ENCODE data around the gene AGO3.
"Not testable (repeated sequence)": the region's sequence is repeated elsewhere in the genome, so short reads cannot be mapped to it uniquely, and the experiment has no call there.

Gene AGO3

GRCh38 chr1:35988237-35988636 lies 57.3 kb downstream of the AGO3 start:
- Mint-ChIP-seq H3K36me3 (ENCODE audit: insufficient read depth) (peaks cover 25% of the 10 kb centered on the region), H3K27me3 (no peaks in the 10 kb centered on the region)

GRCh38 chr1:36006941-36007500 lies 76.1 kb downstream of the AGO3 start:
- no peaks in the 10 kb centered on the region for H3K9me3 Mint-ChIP-seq
- H3K27ac Mint-ChIP-seq, result no peak overlapping the region
- no peaks in the 10 kb centered on the region for H3K4me1 Mint-ChIP-seq (ENCODE audit: low read depth in 2 of 2)
- ATAC-seq (replicated peaks) (no peak), DNase-seq (no peak)
- H3K27me3 Mint-ChIP-seq, result no peaks in the 10 kb centered on the region
- H3K36me3 Mint-ChIP-seq (ENCODE audit: insufficient read depth), result peaks cover 37% of the 10 kb centered on the region
- no peak overlapping the region for H3K4me3 Mint-ChIP-seq

More at GRCh38 chr1:35988237-35988636, 57.3 kb downstream of the AGO3 start:
- Mint-ChIP-seq H3K9me3 (no peaks in the 10 kb centered on the region), H3K4me3 (no peak overlapping the region), H3K27ac (no peak overlapping the region), H3K4me1 (ENCODE audit: low read depth in 2 of 2) (no peaks in the 10 kb centered on the region)
- ATAC-seq (replicated peaks), result no peak
- DNase-seq, result no peak

- H3K4me1 Mint-ChIP-seq (ENCODE audit: low read depth in 2 of 2), result no peaks in the 10 kb centered on the region
- ATAC-seq (replicated peaks) (no peak), DNase-seq (no peak)
- peak overlapping the region in 1 of 2 donors; percentile 41 for H3K27ac Mint-ChIP-seq
- H3K4me3 Mint-ChIP-seq, result no peak overlapping the region
- peaks cover 35% of the 10 kb centered on the region for H3K36me3 Mint-ChIP-seq (ENCODE audit: insufficient read depth)
- H3K9me3 Mint-ChIP-seq, result no peaks in the 10 kb centered on the region
- H3K27me3 Mint-ChIP-seq, result no peaks in the 10 kb centered on the region
Observed at GRCh38 chr1:36007741-36008140, 76.8 kb downstream of the AGO3 start.

- H3K36me3 Mint-ChIP-seq (ENCODE audit: insufficient read depth), result peaks cover 41% of the 10 kb centered on the region
- H3K4me1 Mint-ChIP-seq (ENCODE audit: low read depth in 2 of 2), result no peaks in the 10 kb centered on the region
- no peak for ATAC-seq (replicated peaks)
- H3K9me3 Mint-ChIP-seq, result no peaks in the 10 kb centered on the region
- no peak for DNase-seq
- H3K27ac Mint-ChIP-seq, result peak overlapping the region in 1 of 2 donors; percentile 41
- no peak overlapping the region for H3K4me3 Mint-ChIP-seq
- no peaks in the 10 kb centered on the region for H3K27me3 Mint-ChIP-seq
Observed at GRCh38 chr1:36008546-36009197, 77.8 kb downstream of the AGO3 start.

GRCh38 chr1:36014722-36015220 lies 83.9 kb downstream of the AGO3 start:
- H3K27me3 Mint-ChIP-seq, result no peaks in the 10 kb centered on the region
- no peak overlapping the region for H3K27ac Mint-ChIP-seq
- no peaks in the 10 kb centered on the region for H3K4me1 Mint-ChIP-seq (ENCODE audit: low read depth in 2 of 2)
- no peaks in the 10 kb centered on the region for H3K9me3 Mint-ChIP-seq
- DNase-seq, result no peak
- no peak for ATAC-seq (replicated peaks)
- H3K36me3 Mint-ChIP-seq (ENCODE audit: insufficient read depth), result peaks cover 53% of the 10 kb centered on the region
- H3K4me3 Mint-ChIP-seq, result no peak overlapping the region

GRCh38 chr1:36016686-36017085 lies 85.8 kb downstream of the AGO3 start:
- H3K27ac Mint-ChIP-seq, result no peak overlapping the region
- no peaks in the 10 kb centered on the region for H3K27me3 Mint-ChIP-seq
- ATAC-seq (replicated peaks) (no peak), DNase-seq (no peak)
- no peaks in the 10 kb centered on the region for H3K9me3 Mint-ChIP-seq
- H3K36me3 Mint-ChIP-seq (ENCODE audit: insufficient read depth), result peaks cover 52% of the 10 kb centered on the region
- H3K4me3 Mint-ChIP-seq, result no peak overlapping the region
- H3K4me1 Mint-ChIP-seq (ENCODE audit: low read depth in 2 of 2), result no peaks in the 10 kb centered on the region

- Mint-ChIP-seq H3K9me3 (no peaks in the 10 kb centered on the region), H3K27ac (peak overlapping the region; percentile 26 to 62), H3K4me3 (no peak overlapping the region), H3K36me3 (ENCODE audit: insufficient read depth) (peaks cover 17% of the 10 kb centered on the region), H3K27me3 (no peaks in the 10 kb centered on the region), H3K4me1 (ENCODE audit: low read depth in 2 of 2) (no peaks in the 10 kb centered on the region)
- no peak for DNase-seq
- peak; percentile 73 for ATAC-seq (replicated peaks)
Observed at GRCh38 chr1:36023098-36023769, 92.3 kb downstream of the AGO3 start.

GRCh38 chr1:36024024-36024423 lies 93.1 kb downstream of the AGO3 start:
- H3K27me3 Mint-ChIP-seq; H3K4me3 Mint-ChIP-seq; DNase-seq; ATAC-seq (replicated peaks); H3K9me3 Mint-ChIP-seq; H3K4me1 Mint-ChIP-seq (ENCODE audit: low read depth in 2 of 2): not testable (repeated sequence)
- H3K27ac Mint-ChIP-seq, result peak overlapping the region; percentile 26 to 62
- H3K36me3 Mint-ChIP-seq (ENCODE audit: insufficient read depth), result peaks cover 19% of the 10 kb centered on the region

GRCh38 chr1:36024847-36025246 lies 93.9 kb downstream of the AGO3 start:
- Mint-ChIP-seq H3K27me3 (no peaks in the 10 kb centered on the region), H3K9me3 (no peaks in the 10 kb centered on the region), H3K4me1 (ENCODE audit: low read depth in 2 of 2) (no peaks in the 10 kb centered on the region), H3K36me3 (ENCODE audit: insufficient read depth) (peaks cover 22% of the 10 kb centered on the region), H3K4me3 (no peak overlapping the region), H3K27ac (no peak overlapping the region)
- DNase-seq (no peak), ATAC-seq (replicated peaks) (no peak)

- Mint-ChIP-seq H3K36me3 (ENCODE audit: insufficient read depth) (peaks cover 33% of the 10 kb centered on the region), H3K9me3 (no peaks in the 10 kb centered on the region), H3K4me3 (no peak overlapping the region), H3K27me3 (no peaks in the 10 kb centered on the region), H3K4me1 (ENCODE audit: low read depth in 2 of 2) (no peaks in the 10 kb centered on the region), H3K27ac (no peak overlapping the region)
- ATAC-seq (replicated peaks), result no peak
- DNase-seq, result no peak
Observed at GRCh38 chr1:36027766-36028165, 96.9 kb downstream of the AGO3 start.

GRCh38 chr1:36031441-36031840 lies 100.5 kb downstream of the AGO3 start:
- Mint-ChIP-seq H3K27me3 (no peaks in the 10 kb centered on the region), H3K36me3 (ENCODE audit: insufficient read depth) (peaks cover 56% of the 10 kb centered on the region), H3K9me3 (no peaks in the 10 kb centered on the region), H3K27ac (peak overlapping the region; percentile 29 to 66), H3K4me1 (ENCODE audit: low read depth in 2 of 2) (no peaks in the 10 kb centered on the region), H3K4me3 (no peak overlapping the region)
- ATAC-seq (replicated peaks) (no peak), DNase-seq (no peak)

GRCh38 chr1:36034692-36035091 lies 103.8 kb downstream of the AGO3 start:
- DNase-seq (no peak), ATAC-seq (replicated peaks) (no peak)
- Mint-ChIP-seq H3K36me3 (ENCODE audit: insufficient read depth) (peaks cover 52% of the 10 kb centered on the region), H3K27me3 (no peaks in the 10 kb centered on the region), H3K27ac (no peak overlapping the region), H3K4me3 (no peak overlapping the region), H3K9me3 (no peaks in the 10 kb centered on the region), H3K4me1 (ENCODE audit: low read depth in 2 of 2) (no peaks in the 10 kb centered on the region)

GRCh38 chr1:36035154-36035553 lies 104.2 kb downstream of the AGO3 start:
- peaks cover 57% of the 10 kb centered on the region for H3K36me3 Mint-ChIP-seq (ENCODE audit: insufficient read depth)
- H3K4me1 Mint-ChIP-seq (ENCODE audit: low read depth in 2 of 2), result no peaks in the 10 kb centered on the region
- ATAC-seq (replicated peaks) (no peak), DNase-seq (no peak)
- no peak overlapping the region for H3K4me3 Mint-ChIP-seq
- H3K9me3 Mint-ChIP-seq, result no peaks in the 10 kb centered on the region
- H3K27ac Mint-ChIP-seq, result no peak overlapping the region
- H3K27me3 Mint-ChIP-seq, result no peaks in the 10 kb centered on the region

GRCh38 chr1:36040238-36040637 lies 109.3 kb downstream of the AGO3 start:
- no peaks in the 10 kb centered on the region for H3K27me3 Mint-ChIP-seq
- ATAC-seq (replicated peaks) (no peak), DNase-seq (no peak)
- H3K4me3 Mint-ChIP-seq, result no peak overlapping the region
- peaks cover 69% of the 10 kb centered on the region for H3K36me3 Mint-ChIP-seq (ENCODE audit: insufficient read depth)
- H3K4me1 Mint-ChIP-seq (ENCODE audit: low read depth in 2 of 2), result no peaks in the 10 kb centered on the region
- no peak overlapping the region for H3K27ac Mint-ChIP-seq
- H3K9me3 Mint-ChIP-seq, result no peaks in the 10 kb centered on the region

Data from effector memory CD8-positive, alpha-beta T cell (primary cell).